Stomach (tissue), 4 donors: ENCODE measurements around the gene LRMDA.

Source experiments
- CTCF ChIP-seq, 7 experiments: fragments of 450-650 bp in 4 of 7; fragments of 200-600 bp in 3 of 7; sonication (generic) in 3 of 7; IDR thresholded peaks; one replicate each; pipeline ENCODE4 v1.5.1; 2016 to 2019; ENCODE audit warnings: antibody characterized with exemption in 7 of 7, control low read depth in 2 of 7, mild to moderate bottlenecking in 1 of 7
- EP300 ChIP-seq: sonication (generic); formaldehyde crosslinking; IDR thresholded peaks from one replicate; pipeline ENCODE4 v1.6.1; 2017; ENCODE audit warnings: antibody characterized with exemption
- POLR2A ChIP-seq, 4 donors: fragments of 450-650 bp; IDR thresholded peaks; one replicate each; pipeline ENCODE4 v1.6.1; 2016; ENCODE audit warnings: antibody characterized with exemption in 4 of 4, control low read depth in 2 of 4, mild to moderate bottlenecking in 1 of 4, moderate library complexity in 1 of 4

- no peak for TF ChIP-seq POLR2A (IDR thresholded peaks at IDR 0.05)
- TF ChIP-seq CTCF (IDR thresholded peaks at IDR 0.05): no peak
- TF ChIP-seq EP300: no peak
Measured at GRCh38 chr10:76422769-76423168, 991.3 kb downstream of the LRMDA start.
